H9 (cell line): ENCODE measurements around the gene INSM1. TPM values are rescaled to one million over a fixed set of nuclear protein-coding genes. Genes with fewer than 3 reads are reported as not detected.

ENCODE experiments used
- DNase-seq: peaks from one replicate; pipeline ENCODE4 v3.0.0-alpha.2; 2017
- H2AFZ ChIP-seq: one replicate; pipeline ENCODE4 v1.6.1; 2013; ENCODE audit warnings: mild to moderate bottlenecking, low read length, control low read depth, moderate library complexity
- H2AK5ac ChIP-seq: 2 replicates; pipeline ENCODE4 v1.6.1; 2013; ENCODE audit warnings: low read length, control low read depth, mixed read lengths; ENCODE audit not compliant: insufficient read length
- H2BK120ac ChIP-seq: one replicate; pipeline ENCODE4 v1.6.1; 2013; ENCODE audit warnings: low read depth, mild to moderate bottlenecking, low read length, control low read depth, inconsistent platforms; ENCODE audit not compliant: poor library complexity, severe bottlenecking
- H2BK12ac ChIP-seq: 2 replicates; pipeline ENCODE4 v1.6.1; 2013; ENCODE audit warnings: low read length, control low read depth, mixed read lengths, low read depth; ENCODE audit not compliant: insufficient read length
- H2BK15ac ChIP-seq: 2 replicates; pipeline ENCODE4 v1.6.1; 2013; ENCODE audit warnings: low read depth, low read length, control low read depth
- H2BK20ac ChIP-seq: one replicate; pipeline ENCODE4 v1.6.1; 2013; ENCODE audit warnings: low read depth, mild to moderate bottlenecking, low read length, control low read depth, inconsistent platforms; ENCODE audit not compliant: poor library complexity, severe bottlenecking
- H2BK5ac ChIP-seq: 2 replicates; pipeline ENCODE4 v1.6.1; 2013; ENCODE audit warnings: low read length, control low read depth, mixed read lengths; ENCODE audit not compliant: insufficient read length
- H3K14ac ChIP-seq: 2 replicates; pipeline ENCODE4 v1.6.1; 2013; ENCODE audit warnings: low read length, control low read depth; ENCODE audit not compliant: insufficient read depth
- H3K18ac ChIP-seq: 2 replicates; pipeline ENCODE4 v1.6.1; 2013; ENCODE audit warnings: low read depth, mild to moderate bottlenecking, mixed read lengths, low read length, control low read depth; ENCODE audit not compliant: insufficient read length
- H3K23ac ChIP-seq: 2 replicates; pipeline ENCODE4 v1.6.1; 2013; ENCODE audit warnings: low read length, control low read depth, mixed read lengths, low read depth; ENCODE audit not compliant: insufficient read length
- H3K23me2 ChIP-seq: 2 replicates; pipeline ENCODE4 v1.6.1; 2013; ENCODE audit warnings: low read depth, mild to moderate bottlenecking, mixed read lengths, low read length, control low read depth; ENCODE audit not compliant: insufficient read length, poor library complexity, severe bottlenecking
- H3K27ac ChIP-seq: 2 replicates; pipeline ENCODE4 v1.5.1; 2013; ENCODE audit warnings: low read length, control low read depth, mixed read lengths, low read depth; ENCODE audit not compliant: insufficient read length
- H3K27me3 ChIP-seq: 2 replicates; pipeline ENCODE4 v1.6.1; 2013; ENCODE audit warnings: low read length, control low read depth, inconsistent platforms; ENCODE audit not compliant: insufficient read depth
- H3K4ac ChIP-seq: 2 replicates; pipeline ENCODE4 v1.6.1; 2013; ENCODE audit warnings: low read depth, mild to moderate bottlenecking, control low read depth, inconsistent platforms, low read length, moderate library complexity
- H3K4me1 ChIP-seq: 2 replicates; pipeline ENCODE4 v1.6.1; 2013; ENCODE audit warnings: low read length, control low read depth, inconsistent platforms; ENCODE audit not compliant: insufficient read depth
- H3K4me2 ChIP-seq: 2 replicates; pipeline ENCODE4 v1.6.1; 2013; ENCODE audit warnings: low read length, control low read depth, mixed read lengths; ENCODE audit not compliant: insufficient read length, insufficient read depth
- H3K56ac ChIP-seq: 2 replicates; pipeline ENCODE4 v1.6.1; 2013; ENCODE audit warnings: low read depth, mild to moderate bottlenecking, mixed read lengths, low read length, control low read depth; ENCODE audit not compliant: insufficient read length
- H3K79me1 ChIP-seq: 2 replicates; pipeline ENCODE4 v1.6.1; 2013; ENCODE audit warnings: low read depth, mild to moderate bottlenecking, moderate library complexity, low read length, control low read depth, inconsistent platforms; ENCODE audit not compliant: insufficient read depth, poor library complexity, severe bottlenecking
- H3K79me2 ChIP-seq: 2 replicates; pipeline ENCODE4 v1.6.1; 2013; ENCODE audit warnings: low read length, control low read depth, inconsistent platforms; ENCODE audit not compliant: insufficient read depth
- H3K9ac ChIP-seq: 2 replicates; pipeline ENCODE4 v1.6.1; 2013; ENCODE audit warnings: low read length, control low read depth, mixed read lengths; ENCODE audit not compliant: insufficient read length; ENCODE audit errors: extremely low read depth
- H3K9me3 ChIP-seq: one replicate; pipeline ENCODE4 v1.6.1; 2013; ENCODE audit warnings: low read depth, low read length, inconsistent platforms; ENCODE audit not compliant: control insufficient read depth
- H3T11ph ChIP-seq: one replicate; pipeline ENCODE4 v1.6.1; 2013; ENCODE audit warnings: mild to moderate bottlenecking, low read length, control low read depth, inconsistent platforms
- H4K20me1 ChIP-seq: one replicate; pipeline ENCODE4 v1.6.1; 2013; ENCODE audit not compliant: control insufficient read depth, insufficient read length, insufficient read depth
- H4K5ac ChIP-seq: 2 replicates; pipeline ENCODE4 v1.6.1; 2013; ENCODE audit warnings: low read depth, mild to moderate bottlenecking, mixed read lengths, low read length, control low read depth; ENCODE audit not compliant: insufficient read length
- H4K8ac ChIP-seq: replicated peaks from 2 replicates; pipeline ENCODE4 v1.6.1; 2013; ENCODE audit warnings: low read length, control low read depth, mixed read lengths, low read depth; ENCODE audit not compliant: insufficient read length
- H4K91ac ChIP-seq: 2 replicates; pipeline ENCODE4 v1.6.1; 2013; ENCODE audit warnings: low read depth, mild to moderate bottlenecking, moderate library complexity, mixed read lengths, low read length, control low read depth; ENCODE audit not compliant: insufficient read length
- H3K27ac Mint-ChIP-seq, 3 experiments: 2 replicates in 2 of 3; 3 replicates in 1 of 3; pipeline ENCODE4 v1.8.0; 2020 to 2021; ENCODE audit warnings: mixed read lengths in 3 of 3, mild to moderate bottlenecking in 1 of 3, moderate library complexity in 1 of 3
- H3K27me3 Mint-ChIP-seq: 2 replicates; pipeline ENCODE4 v1.8.0; 2021; ENCODE audit warnings: low read depth, mild to moderate bottlenecking, moderate library complexity, mixed read lengths
- H3K36me3 Mint-ChIP-seq, 3 experiments: 2 replicates in 2 of 3; 3 replicates in 1 of 3; pipeline ENCODE4 v1.8.0; 2020 to 2021; ENCODE audit warnings: low read depth in 3 of 3, mixed read lengths in 3 of 3; ENCODE audit not compliant: insufficient read depth in 1 of 3
- H3K4me1 Mint-ChIP-seq, 2 experiments: 2 replicates each; pipeline ENCODE4 v1.8.0; 2020; ENCODE audit warnings: mixed read lengths in 2 of 2
- H3K4me3 Mint-ChIP-seq, 2 experiments: 2 replicates in 1 of 2; 3 replicates in 1 of 2; pipeline ENCODE4 v1.8.0; 2020 to 2021; ENCODE audit warnings: mild to moderate bottlenecking in 2 of 2, mixed read lengths in 2 of 2, moderate library complexity in 1 of 2
- H3K9me3 Mint-ChIP-seq, 2 experiments: 2 replicates in 1 of 2; 3 replicates in 1 of 2; pipeline ENCODE4 v1.8.0; 2020; ENCODE audit warnings: mild to moderate bottlenecking in 2 of 2, mixed read lengths in 2 of 2, moderate library complexity in 1 of 2
- WGBS: extraction: QIAGEN DNeasy Blood & Tissue Kit; methylation state at CpG from one replicate; pipeline ENCODE4 v1.1.7; 2013; ENCODE audit warnings: missing lambda C conversion rate, low lambda C conversion rate, mixed read lengths; ENCODE audit not compliant: insufficient read length; ENCODE audit errors: extremely low coverage; 5-methylcytosine and 5-hydroxymethylcytosine counted together
- total RNA-seq: library from RNA; stranded (reverse); gene quantifications from 2 replicates; pipeline ENCODE4 v1.2.1, GENCODE V29; 2021
- TF ChIP-seq, protein P1 (sequence below): fragments of 200-600 bp; sonication (generic); conservative IDR thresholded peaks from 3 replicates; pipeline ENCODE4 v1.8.0; 2021; ENCODE audit warnings: antibody characterized with exemption, mild to moderate bottlenecking

Gene INSM1
- total RNA-seq, 1 experiment from 2014 or later = 0.83 TPM

DNA sequence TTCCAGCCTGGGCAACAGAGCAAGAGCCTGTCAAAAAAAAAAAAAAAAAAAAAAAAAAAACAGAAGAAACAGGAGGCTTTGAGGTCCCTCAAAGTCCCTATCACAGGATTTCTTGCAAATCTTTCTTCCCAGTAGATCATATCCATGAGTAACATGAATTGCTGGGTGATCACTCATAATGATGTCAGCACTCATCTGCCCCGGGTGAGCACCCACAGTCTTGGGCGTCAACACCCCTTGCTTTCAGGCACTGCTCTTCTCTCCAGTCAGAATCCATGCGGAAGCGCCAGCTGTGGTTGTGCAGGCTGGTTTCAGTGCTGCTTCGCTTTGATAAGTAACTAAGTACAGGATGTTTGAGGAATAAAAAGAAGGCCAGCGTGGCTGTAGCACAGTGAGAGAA is 40.2 kb upstream of the INSM1 start:
- H3K27ac ChIP-seq = no peak overlapping the region
- no peaks in the 10 kb centered on the region; the same call in 1 of the 2 replicates for H3K79me2 ChIP-seq
- H3K23me2 ChIP-seq = no peaks in the 10 kb centered on the region
- no peak overlapping the region for H4K5ac ChIP-seq
- no peak for DNase-seq
- H4K20me1 ChIP-seq = no peaks in the 10 kb centered on the region
- H2BK120ac ChIP-seq = no peak overlapping the region
- TF ChIP-seq, protein P1, sequence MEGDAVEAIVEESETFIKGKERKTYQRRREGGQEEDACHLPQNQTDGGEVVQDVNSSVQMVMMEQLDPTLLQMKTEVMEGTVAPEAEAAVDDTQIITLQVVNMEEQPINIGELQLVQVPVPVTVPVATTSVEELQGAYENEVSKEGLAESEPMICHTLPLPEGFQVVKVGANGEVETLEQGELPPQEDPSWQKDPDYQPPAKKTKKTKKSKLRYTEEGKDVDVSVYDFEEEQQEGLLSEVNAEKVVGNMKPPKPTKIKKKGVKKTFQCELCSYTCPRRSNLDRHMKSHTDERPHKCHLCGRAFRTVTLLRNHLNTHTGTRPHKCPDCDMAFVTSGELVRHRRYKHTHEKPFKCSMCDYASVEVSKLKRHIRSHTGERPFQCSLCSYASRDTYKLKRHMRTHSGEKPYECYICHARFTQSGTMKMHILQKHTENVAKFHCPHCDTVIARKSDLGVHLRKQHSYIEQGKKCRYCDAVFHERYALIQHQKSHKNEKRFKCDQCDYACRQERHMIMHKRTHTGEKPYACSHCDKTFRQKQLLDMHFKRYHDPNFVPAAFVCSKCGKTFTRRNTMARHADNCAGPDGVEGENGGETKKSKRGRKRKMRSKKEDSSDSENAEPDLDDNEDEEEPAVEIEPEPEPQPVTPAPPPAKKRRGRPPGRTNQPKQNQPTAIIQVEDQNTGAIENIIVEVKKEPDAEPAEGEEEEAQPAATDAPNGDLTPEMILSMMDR = no peak
- no peaks in the 10 kb centered on the region for H3K4me1 Mint-ChIP-seq
- no peak overlapping the region for H2BK15ac ChIP-seq
- no CpG with 5 or more reads among the region's 6 CpGs for WGBS
- no peak overlapping the region for H4K91ac ChIP-seq
- H3T11ph ChIP-seq = no peak overlapping the region
- no peak overlapping the region for H3K4me3 Mint-ChIP-seq
- H3K27ac Mint-ChIP-seq = no peak overlapping the region
- H3K9me3 Mint-ChIP-seq = no peaks in the 10 kb centered on the region
- no peak overlapping the region for H3K56ac ChIP-seq
- no peak overlapping the region for H2AFZ ChIP-seq
- no peak overlapping the region for H3K4me2 ChIP-seq
- H3K4ac ChIP-seq = no peak overlapping the region
- no peak overlapping the region for H2BK5ac ChIP-seq
- no peak overlapping the region for H3K18ac ChIP-seq
- no peak overlapping the region for H2BK12ac ChIP-seq
- H4K8ac ChIP-seq = no peak overlapping the region
- no peaks in the 10 kb centered on the region for H3K4me1 ChIP-seq
- H3K9me3 ChIP-seq = no peaks in the 10 kb centered on the region
- H3K14ac ChIP-seq = no peak overlapping the region
- no peaks in the 10 kb centered on the region for H3K27me3 ChIP-seq
- H3K36me3 Mint-ChIP-seq = no peaks in the 10 kb centered on the region
- H2AK5ac ChIP-seq = no peak overlapping the region
- no peak overlapping the region for H3K9ac ChIP-seq
- no peaks in the 10 kb centered on the region for H3K79me1 ChIP-seq
- H2BK20ac ChIP-seq = no peak overlapping the region
- no peaks in the 10 kb centered on the region for H3K27me3 Mint-ChIP-seq
- H3K23ac ChIP-seq = no peak overlapping the region
